Left renal cortex interstitium (tissue), 4 donors: ENCODE results near the gene LIN9. TPM values are rescaled to one million over a fixed set of nuclear protein-coding genes. Genes with fewer than 3 reads are reported as not detected.
"Not testable (repeated sequence)": the region's sequence is repeated elsewhere in the genome, so short reads cannot be mapped to it uniquely, and the experiment has no call there.

Experiments
- DNase-seq, 4 donors: peaks; one replicate each; pipeline ENCODE4 v3.0.0-alpha.2; 2013; ENCODE audit warnings: low read depth in 4 of 4, low spot score in 2 of 4, missing footprints in 1 of 4
- polyA plus RNA-seq, 4 donors: library from polyadenylated mRNA; unstranded; fragments of 120-200 nt; gene quantifications; one replicate each; pipeline ENCODE4 v1.2.1, GENCODE V29; 2013; ENCODE audit not compliant: insufficient read length in 4 of 4

The LIN9 gene
- polyA plus RNA-seq, 4 donors = 9.8 to 11.5 (median 10.9) TPM

DNA sequence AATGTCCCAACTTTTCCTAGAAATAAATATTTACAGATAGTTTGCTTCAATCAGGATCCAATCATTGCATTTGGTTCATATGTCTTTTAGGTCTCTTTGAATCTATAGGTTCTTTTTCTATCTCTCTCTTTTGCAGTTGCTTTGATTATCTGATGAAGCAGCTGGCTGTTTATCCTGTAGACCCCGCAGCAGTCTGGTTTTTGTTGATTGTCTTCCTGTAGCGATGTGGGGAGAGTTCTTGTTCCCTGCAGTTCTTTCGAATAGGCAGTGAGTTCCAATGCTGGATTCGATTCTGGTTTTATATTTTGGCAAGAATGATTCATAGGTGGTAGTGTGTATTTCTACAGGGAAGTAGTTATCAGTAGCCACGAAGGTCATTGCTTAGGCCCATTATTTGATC lies 92.9 kb downstream of the LIN9 start:
- no peak for DNase-seq

DNA sequence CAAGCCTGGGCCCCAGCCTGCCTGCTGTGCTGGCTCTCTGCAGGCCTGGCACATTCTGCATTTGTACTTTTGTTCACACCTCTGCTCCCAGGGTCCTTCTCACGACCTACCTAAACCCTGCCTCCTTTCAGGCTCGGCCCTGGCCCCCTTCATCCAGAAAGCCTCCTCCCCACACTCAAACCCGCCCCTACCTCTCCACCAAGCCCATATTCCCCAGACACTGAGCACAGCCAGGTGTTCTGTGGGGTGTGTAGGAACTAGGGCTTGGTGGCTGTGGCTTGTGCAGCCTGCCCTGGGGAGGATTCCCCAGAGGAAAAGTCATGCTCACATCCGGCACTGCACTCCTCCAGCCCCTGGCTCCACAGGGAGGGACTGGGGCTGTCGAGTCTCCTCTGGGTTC lies 93.7 kb downstream of the LIN9 start:
- no peak for DNase-seq

DNA sequence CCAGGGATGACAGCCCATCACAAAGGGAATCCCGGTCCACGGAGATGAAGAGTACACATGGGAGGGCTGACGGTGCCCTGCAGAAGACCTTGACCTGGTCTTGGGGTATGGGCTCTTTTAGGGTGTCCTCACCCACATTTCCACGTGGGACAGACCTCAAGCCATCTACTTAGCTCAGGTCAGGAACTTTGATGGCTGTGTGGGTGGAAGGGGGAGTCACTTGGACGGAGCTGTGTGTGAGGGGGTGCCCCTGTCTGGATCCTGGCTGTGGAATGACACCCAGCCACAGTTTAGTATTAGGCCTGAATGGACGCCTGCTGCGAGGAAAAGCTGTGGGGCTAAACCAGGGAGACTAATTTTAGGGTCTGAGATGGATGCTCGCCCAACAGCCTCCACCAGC lies 96.4 kb downstream of the LIN9 start:
- DNase-seq = no peak

DNA sequence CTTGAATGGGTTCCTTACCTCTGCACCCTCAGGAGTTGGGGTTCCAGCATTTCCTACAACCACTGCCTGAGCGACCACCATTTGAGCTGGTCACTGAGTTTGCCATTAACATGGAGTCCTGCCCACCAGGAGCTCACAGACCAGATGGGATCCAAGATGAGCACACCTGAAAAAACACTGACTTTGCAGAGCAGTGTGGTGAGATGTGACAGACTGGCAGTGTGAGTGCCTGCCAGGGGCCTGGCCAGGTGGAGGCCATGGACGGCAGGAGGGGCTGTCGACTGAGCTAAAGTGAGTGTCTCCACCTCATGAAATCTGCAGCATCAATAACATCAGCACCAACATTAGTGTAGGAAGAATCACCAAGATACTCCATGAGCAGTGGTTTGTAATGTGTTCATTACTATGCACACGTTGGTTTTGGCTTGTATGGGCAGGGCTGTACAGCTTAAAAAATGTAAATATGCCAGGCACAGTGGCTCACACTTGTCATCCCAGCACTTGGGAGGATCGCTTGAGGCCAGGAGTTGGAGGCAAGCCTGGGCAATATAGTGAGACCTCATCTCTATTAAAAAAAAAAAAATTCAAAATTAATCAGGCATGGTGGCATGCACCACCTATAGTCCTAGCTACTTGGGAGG lies 97.7 kb downstream of the LIN9 start:
- DNase-seq = no peak

DNA sequence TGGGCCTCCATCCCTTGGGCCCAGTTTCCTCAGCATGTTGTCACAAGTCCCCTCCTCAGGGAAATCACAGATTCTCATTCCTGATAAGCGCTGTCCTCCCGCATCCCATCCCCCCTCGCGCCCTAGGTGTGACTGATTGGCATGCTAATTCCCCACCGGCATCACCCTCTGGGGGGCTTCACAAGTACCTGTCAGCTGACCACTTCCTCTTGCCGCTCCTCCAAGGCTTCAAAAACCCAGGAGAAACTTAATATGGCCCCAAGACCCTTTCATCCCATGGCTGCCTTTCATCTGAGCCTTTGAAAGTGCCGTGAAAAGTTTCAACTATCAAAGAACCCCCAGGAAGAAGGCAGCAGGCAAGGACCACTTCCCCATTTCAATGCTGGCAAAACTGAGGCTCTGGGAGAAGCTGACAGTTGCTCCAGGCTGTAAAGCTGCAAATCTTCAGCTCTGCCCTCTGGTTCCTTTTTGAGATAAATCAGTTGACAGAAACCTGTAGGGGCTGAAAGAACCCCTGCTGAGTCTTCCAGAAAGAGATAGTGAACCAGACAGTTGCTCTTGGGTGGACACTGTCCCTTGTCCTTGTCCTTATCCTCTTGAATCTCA lies 98.3 kb downstream of the LIN9 start:
- DNase-seq = no peak

DNA sequence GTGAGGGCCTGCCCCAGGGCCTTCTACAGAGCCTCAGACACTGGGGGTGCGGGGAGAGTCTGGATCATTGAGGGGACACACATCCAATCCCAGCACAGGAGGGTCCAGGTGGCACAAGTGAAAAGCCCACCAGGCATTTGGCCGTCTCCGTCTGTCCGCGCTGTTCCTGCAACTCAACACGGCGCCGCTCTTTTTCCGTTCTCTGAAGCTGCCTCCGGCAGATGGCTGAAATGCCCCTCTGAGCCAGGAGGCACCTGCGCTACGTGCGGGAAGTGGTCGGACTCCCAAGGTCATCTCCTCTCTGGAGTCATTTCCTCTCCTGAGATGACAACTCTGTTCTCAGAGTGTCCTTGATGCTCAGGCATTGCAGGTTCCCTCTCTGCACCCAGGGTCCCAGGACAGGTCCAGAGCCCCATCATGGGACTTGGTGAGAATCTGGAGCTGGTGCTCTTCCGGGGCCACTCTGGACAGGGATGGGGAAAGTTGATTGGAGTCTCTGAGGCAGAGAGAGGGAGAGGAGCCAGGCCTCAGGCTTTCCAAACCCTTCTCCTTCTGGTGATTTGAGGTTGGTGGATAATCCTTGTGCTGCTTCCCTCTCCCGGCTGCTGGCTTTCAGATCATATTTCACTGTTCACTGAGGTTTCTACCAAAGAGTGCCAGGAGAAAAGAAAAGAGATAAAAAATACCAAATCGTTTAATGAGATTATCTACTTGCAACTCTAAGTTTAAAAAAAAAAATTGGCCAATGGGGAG lies 99.5 kb downstream of the LIN9 start:
- DNase-seq = no peak

DNA sequence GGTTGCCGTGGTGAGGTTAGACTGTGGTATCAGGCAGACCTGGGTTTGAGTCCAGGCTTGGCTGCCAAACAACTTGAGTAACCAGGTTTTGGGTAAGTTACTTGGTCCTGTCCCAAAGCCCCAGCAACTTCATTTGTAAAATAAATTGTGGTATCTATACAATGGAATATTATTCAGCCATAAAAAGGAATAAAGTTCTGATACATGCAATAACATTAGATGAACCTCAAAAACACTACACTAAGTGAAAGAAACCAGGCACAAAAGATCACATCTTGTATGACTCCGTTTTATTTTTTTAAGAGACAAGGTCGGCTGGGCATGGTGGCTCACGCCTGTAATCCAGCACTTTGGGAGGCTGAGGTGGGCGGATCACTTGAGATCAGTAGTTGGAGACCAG lies 101.9 kb downstream of the LIN9 start:
- no peak for DNase-seq

DNA sequence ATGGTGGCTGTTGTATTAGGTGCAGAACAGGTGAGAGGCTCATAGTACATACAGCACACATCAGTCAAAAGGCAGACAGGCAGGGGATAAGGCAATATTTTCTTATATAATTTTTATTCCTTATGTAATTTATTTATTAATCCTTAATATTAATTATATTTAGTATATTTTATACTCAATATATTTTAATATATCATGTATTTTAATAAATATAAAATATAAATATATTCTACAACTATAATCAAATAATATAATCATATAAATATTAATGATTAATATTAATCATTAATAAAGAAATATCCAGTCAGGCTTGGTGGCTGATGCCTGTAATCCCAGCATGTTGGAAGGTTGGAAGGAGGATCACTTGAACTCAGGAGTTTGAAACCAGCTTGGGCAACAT lies 104.8 kb downstream of the LIN9 start:
- DNase-seq = no peak

DNA sequence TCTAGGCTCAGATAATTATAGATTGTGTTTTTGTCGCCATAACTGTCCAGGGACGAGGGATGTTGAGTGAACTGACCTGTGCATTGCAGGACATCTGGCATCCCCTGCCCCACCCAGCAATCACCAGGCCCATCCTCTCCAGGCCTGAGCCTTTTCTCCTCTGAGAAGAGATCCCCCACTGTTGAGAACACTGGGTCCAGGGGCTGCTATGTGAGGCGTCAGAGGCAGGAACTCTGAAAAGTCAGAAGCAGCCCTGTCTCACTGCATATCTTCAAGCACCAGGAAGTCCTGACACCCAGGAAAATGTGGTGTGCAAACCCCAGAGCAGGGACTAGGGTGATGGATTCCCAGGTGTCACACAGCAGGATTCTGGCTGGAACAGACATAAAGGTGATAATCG lies 105.3 kb downstream of the LIN9 start:
- DNase-seq = no peak

DNA sequence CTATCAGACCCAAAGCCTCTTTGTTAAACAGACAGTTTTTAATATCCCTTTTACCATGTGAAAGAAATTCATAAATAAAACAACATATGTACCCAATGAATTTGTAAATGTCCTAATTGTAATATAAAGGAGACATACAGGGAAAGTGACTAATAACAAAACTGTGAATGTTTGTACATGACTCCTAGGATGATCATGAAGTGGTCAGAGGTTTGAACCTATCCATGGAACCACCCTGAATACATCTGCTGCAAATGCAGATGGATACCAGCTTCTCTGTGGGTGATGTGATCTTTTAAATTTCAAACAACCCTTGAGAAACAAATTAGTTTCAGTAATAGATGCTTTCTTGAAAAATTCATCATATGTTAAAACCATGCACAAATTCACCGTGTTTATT lies 105.7 kb downstream of the LIN9 start:
- no peak for DNase-seq

DNA sequence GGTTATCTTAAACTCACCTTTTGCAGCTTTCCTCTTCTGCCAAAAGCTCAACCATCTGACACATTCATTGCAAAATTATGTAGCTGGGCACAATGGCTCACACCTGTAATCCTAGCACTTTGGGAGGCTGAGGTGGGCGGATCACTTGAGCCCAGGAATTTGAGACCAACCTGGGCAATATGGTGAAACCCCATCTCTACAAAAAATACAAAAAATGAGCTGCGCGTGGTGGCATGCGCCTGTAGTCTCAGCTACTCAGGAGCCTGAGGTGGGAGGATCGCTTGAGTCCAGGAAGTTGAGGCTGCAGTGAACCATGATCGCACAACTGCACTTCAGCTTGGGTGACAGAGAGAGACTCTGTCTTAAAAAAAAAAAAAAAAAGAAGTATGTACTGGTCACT lies 106.3 kb downstream of the LIN9 start:
- not testable (repeated sequence) for DNase-seq

DNA sequence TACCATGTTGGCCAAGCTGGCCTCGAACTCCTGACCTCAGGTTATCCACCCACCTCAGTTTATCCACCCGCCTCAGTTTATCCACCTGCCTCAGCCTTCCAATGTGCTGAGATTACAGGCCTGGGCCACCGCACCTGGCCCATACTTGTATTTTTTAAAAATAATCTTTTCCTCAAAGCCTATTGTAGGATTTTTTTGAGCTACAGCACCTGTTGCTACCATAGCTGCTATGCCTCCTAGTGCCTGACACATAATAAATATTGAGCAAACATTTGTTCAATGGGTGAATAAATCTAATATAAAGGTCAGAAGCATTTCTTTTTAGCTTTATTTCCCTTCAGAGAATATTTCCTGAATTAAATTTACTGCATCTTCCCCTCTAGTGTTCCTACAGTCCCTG lies 106.7 kb downstream of the LIN9 start:
- DNase-seq = no peak

DNA sequence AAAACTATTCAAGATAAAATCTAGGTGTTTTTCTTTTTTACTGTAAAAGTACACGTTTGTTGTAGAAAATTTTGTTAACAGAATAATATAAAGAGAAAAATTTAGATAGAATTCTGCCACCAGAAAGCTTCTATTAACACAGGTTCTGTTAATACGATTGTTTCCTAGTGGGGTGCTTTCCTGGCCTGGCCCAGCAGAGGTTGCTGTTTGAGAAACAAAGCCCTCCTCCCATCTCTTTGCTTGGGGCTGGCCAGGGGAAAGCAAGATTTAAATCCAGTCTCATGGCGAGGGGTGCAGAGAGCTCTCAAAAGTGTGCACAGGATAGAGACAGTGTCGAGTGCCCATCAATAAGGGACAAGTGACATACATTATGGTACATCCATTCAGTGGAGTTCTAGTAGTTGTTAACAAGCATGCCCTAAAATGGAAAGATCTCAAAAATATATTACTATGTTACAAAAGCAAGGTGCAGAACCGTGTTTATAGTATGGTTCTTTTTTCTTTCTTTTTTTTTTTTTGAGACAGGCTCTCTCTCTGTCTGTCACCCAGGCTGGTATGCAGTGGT lies 107.9 kb downstream of the LIN9 start:
- no peak for DNase-seq

DNA sequence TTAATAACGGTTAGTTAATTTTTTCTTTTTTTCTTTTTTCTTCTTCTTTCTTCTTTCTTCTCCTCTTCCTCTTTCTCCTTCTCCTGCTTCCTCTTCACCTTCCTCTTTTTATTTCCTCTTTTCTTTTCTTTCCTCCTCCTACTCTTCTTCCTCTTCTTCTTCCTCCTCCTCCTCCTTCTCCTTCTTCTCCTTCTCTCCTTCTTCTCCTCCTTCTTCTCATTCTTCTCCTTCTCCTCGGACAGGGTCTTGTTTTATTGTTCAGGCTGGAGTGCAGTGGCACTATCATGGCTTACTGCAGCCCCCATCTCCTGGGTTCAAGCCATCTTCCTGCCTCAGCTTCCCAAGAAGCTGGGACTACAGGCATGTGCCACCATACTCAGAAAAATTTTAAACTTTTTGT lies 109.0 kb downstream of the LIN9 start:
- no peak for DNase-seq

DNA sequence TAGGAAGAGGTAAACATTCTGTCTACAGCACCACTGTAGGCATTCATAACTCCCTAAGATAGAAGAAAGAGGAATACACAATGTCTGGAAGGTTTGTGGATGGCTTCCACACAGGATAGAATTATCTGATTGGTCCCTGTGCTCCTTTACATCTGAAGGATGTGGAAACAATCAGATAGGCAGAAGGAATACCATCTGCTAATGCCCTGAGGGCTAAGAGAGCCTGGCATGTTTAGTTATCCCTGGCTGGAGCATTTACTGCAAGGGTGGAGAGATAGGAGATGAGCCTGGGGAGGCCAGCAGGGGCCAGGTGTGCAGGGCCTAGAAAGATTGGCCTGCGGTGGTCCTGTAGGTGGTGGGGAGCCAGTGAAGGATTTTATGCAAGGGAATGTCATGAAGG lies 113.8 kb downstream of the LIN9 start:
- DNase-seq = no peak

DNA sequence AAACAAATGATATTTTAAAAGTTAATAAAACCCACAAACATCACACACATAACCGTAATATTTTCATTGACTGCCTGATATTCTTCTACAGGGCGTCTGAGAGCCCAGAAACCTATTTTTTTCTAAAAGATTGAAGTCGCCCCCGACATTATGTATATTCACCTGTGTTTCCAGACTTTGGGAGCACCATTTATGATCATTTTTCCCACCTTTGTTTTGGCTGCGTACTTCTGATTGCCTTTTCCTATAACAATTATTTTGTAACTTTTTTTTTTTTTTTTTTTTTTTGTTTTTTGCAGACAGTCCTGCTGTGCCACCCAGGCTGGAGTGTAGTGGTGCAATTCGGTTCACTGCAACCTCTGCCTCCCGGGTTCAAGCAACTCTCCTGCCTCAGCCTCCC lies 121.6 kb downstream of the LIN9 start:
- no peak for DNase-seq

DNA sequence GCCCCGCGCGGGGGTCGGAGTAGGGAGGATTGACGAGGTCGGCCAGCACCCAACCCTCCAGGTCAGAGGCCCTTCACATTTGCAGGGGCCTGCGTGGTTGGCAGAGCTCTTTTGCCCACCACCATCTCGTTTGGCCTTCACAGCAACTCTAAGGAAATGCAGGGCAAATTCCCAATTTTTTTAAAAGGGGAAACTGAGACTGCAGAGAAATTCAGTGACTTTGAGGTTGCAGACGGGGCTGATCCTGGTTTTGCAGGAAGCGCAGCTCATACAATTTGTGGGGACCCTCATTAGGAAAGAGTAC lies 122.0 kb downstream of the LIN9 start:
- DNase-seq = no peak

DNA sequence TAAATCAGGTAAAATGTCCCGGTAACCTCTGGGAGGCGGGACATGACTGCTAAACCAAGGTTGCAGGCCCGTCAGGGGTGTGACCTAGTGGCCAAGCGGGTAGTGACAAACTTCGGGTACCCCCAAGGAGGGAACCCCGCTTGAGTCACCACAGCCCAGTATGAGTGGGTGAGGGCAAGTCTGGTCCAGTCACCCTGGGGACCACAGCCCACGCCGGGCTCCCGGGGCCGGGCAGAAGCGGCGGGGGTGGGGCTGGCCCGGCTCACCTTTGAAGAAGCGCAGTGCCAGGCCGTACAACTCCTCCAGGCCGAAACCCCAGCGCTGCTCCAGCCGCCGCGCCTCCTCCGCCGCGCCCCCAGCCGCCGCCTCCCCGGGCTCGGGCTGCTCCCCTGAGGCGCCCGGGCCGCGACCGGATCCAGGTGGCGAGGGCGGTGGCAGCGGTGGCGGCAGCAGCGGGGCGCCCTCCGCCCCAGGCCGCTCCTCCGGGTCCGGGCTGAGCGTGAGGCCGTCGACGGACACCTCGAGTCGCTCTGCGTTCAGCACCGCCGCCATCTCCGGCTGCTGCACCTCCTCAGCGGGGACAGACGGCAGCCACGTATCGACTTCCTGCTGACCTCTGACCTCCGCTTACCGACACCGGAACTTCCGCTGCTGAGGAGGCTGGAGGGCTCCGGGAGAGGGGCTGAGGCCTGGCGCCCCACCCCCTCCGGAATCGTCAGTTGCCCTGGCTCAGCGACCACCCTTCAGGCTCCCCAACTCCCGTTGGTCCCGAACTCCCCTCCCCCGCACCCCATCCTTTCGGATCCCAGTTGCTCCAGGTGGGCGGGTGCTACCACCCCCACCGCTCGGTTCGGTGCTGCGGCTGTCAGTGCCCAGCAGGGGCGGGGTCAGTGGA lies 122.6 kb downstream of the LIN9 start, which contains the start of gene ACBD3:
Gene ACBD3 (minus strand): TSS at position 618 of the 895 bp plus-strand sequence. CDS start 66 bp downstream, at position 552.
- DNase-seq = peak; percentile 72 to 91 (median 81)

DNA sequence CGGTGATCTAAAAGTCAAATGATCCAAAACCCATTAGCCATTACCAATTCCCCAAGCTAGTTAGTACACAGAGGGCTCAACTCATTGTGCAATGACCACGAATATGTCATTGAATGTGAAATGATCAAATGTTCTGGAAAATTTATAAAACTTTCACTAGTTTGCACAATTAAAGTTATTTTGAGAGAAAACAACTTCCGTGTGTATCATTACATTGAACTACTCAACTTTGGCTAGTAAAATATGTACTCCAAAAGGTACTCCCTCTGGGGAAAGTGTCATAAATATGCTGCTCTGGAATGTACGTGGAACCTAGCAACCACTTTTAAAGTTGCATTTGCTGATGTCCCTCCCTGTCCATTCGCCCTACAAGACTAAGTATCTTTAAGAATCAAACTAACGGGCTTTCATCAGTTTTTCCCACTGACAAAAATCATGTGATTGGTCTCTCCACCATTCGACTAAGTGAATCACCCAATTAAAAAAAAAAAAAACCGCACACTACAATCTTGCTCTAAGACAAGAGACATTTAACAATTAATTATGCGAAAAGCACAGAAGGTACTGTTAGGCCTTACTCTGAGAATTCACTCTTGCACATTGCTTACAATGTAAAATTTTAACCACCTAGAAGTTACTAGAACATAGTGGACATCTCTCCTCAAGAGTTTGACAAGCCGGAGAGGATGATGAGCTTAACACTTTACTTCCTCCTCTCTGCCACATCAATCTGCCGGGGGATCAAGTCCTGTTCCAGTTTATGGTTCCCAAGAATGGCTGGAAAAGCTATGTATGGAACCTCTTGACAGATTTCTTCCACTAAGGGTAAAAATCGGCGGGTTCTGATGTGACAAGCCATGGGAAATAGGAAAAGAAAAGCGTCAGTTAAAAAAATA lies 123.6 kb downstream of the LIN9 start:
- peak in 1 of 4 donors; percentile 10 for DNase-seq
